ENCODE results near the gene SSRP1.
"Not testable (repeated sequence)": the region's sequence is repeated elsewhere in the genome, so short reads cannot be mapped to it uniquely, and the experiment has no call there.

DNA sequence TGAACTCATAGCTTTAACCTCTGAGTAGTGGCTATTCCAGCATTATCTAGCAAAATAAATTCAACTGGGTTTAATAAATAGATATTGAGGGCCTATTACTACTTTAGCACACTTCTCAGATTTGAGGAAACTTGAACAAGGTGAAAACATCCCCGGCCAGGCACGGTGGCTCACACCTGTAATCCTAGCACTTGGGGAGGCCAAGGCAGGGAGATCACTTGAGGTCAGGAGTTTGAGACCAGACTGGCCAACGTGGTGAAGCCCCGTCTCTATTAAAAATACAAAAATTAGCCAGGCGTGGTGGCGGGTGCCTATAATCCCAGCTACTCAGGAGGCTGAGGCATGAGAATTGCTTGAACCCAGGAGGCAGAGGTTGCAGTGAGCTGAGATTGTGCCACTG lies 1.2 kb upstream of the SSRP1 start:
- not testable (repeated sequence) for TF ChIP-seq POLR2A (IDR thresholded peaks at IDR 0.05; ENCODE audit: low read depth, low read length); RAD21 (IDR thresholded peaks at IDR 0.05; ENCODE audit: low read length); MXI1 (IDR thresholded peaks at IDR 0.05; ENCODE audit: borderline replicate concordance, low read depth, low read length); CHD1 (IDR thresholded peaks at IDR 0.05; ENCODE audit: low read depth, low read length); CEBPB (IDR thresholded peaks at IDR 0.05; ENCODE audit: low read depth, low read length); FOS (IDR thresholded peaks at IDR 0.05; ENCODE audit: low read depth, low read length); RCOR1 (IDR thresholded peaks at IDR 0.05; ENCODE audit: insufficient replicate concordance, low read length); SMC3 (IDR thresholded peaks at IDR 0.05; ENCODE audit: low read depth, low read length); BHLHE40 (IDR thresholded peaks at IDR 0.05; ENCODE audit: low read depth, low read length); MAZ (IDR thresholded peaks at IDR 0.05; ENCODE audit: borderline replicate concordance, low read depth, low read length); MAFK (IDR thresholded peaks at IDR 0.05; ENCODE audit: low read depth, low read length)
- TF ChIP-seq, protein P1, sequence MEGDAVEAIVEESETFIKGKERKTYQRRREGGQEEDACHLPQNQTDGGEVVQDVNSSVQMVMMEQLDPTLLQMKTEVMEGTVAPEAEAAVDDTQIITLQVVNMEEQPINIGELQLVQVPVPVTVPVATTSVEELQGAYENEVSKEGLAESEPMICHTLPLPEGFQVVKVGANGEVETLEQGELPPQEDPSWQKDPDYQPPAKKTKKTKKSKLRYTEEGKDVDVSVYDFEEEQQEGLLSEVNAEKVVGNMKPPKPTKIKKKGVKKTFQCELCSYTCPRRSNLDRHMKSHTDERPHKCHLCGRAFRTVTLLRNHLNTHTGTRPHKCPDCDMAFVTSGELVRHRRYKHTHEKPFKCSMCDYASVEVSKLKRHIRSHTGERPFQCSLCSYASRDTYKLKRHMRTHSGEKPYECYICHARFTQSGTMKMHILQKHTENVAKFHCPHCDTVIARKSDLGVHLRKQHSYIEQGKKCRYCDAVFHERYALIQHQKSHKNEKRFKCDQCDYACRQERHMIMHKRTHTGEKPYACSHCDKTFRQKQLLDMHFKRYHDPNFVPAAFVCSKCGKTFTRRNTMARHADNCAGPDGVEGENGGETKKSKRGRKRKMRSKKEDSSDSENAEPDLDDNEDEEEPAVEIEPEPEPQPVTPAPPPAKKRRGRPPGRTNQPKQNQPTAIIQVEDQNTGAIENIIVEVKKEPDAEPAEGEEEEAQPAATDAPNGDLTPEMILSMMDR (conservative IDR thresholded peaks at IDR 0.05; ENCODE audit: low read depth, low read length) = not testable (repeated sequence)
- TF ChIP-seq, protein P2, sequence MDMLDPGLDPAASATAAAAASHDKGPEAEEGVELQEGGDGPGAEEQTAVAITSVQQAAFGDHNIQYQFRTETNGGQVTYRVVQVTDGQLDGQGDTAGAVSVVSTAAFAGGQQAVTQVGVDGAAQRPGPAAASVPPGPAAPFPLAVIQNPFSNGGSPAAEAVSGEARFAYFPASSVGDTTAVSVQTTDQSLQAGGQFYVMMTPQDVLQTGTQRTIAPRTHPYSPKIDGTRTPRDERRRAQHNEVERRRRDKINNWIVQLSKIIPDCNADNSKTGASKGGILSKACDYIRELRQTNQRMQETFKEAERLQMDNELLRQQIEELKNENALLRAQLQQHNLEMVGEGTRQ (IDR thresholded peaks at IDR 0.05; ENCODE audit: low read depth, low read length) = not testable (repeated sequence)
- TF ChIP-seq, protein P3, sequence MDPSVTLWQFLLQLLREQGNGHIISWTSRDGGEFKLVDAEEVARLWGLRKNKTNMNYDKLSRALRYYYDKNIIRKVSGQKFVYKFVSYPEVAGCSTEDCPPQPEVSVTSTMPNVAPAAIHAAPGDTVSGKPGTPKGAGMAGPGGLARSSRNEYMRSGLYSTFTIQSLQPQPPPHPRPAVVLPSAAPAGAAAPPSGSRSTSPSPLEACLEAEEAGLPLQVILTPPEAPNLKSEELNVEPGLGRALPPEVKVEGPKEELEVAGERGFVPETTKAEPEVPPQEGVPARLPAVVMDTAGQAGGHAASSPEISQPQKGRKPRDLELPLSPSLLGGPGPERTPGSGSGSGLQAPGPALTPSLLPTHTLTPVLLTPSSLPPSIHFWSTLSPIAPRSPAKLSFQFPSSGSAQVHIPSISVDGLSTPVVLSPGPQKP (IDR thresholded peaks at IDR 0.05; ENCODE audit: borderline replicate concordance, low read depth, low read length) = not testable (repeated sequence)
